ENCODE results near the gene SYNRG.
"Not testable (repeated sequence)": the region's sequence is repeated elsewhere in the genome, so short reads cannot be mapped to it uniquely, and the experiment has no call there.

The SYNRG gene

DNA sequence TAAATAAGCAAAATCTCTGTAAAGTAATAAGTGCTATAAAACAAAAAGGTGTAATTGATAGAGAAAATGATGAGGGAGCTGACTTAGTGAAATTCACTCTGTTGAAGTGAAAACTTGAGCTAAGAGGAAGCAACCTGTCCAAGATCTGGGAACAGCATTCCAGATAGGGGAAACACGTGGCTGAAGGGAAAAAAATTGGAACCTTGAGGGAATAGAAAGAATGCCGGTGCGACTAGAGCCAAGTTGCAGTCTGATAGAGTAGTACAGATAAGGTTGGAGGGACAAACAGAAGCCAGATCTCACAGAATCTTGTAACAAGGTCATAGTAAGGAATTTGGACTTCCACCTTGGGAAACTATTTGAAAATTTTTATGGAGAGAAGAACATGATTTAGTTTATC lies 34.7 kb upstream of the SYNRG start:
- TF ChIP-seq, protein P1, sequence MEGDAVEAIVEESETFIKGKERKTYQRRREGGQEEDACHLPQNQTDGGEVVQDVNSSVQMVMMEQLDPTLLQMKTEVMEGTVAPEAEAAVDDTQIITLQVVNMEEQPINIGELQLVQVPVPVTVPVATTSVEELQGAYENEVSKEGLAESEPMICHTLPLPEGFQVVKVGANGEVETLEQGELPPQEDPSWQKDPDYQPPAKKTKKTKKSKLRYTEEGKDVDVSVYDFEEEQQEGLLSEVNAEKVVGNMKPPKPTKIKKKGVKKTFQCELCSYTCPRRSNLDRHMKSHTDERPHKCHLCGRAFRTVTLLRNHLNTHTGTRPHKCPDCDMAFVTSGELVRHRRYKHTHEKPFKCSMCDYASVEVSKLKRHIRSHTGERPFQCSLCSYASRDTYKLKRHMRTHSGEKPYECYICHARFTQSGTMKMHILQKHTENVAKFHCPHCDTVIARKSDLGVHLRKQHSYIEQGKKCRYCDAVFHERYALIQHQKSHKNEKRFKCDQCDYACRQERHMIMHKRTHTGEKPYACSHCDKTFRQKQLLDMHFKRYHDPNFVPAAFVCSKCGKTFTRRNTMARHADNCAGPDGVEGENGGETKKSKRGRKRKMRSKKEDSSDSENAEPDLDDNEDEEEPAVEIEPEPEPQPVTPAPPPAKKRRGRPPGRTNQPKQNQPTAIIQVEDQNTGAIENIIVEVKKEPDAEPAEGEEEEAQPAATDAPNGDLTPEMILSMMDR (IDR thresholded peaks at IDR 0.05; ENCODE audit: low read depth, low read length), result no peak
- DNase-seq (ENCODE audit: low read depth, low spot score), result no peak
- in situ Hi-C loops (cut with HindIII; ENCODE audit: low sequenced_read_pairs), result no loop called here
- peak overlapping the region; percentile 97 for H3K4me3 ChIP-seq (ENCODE audit: low read depth, low read length)

DNA sequence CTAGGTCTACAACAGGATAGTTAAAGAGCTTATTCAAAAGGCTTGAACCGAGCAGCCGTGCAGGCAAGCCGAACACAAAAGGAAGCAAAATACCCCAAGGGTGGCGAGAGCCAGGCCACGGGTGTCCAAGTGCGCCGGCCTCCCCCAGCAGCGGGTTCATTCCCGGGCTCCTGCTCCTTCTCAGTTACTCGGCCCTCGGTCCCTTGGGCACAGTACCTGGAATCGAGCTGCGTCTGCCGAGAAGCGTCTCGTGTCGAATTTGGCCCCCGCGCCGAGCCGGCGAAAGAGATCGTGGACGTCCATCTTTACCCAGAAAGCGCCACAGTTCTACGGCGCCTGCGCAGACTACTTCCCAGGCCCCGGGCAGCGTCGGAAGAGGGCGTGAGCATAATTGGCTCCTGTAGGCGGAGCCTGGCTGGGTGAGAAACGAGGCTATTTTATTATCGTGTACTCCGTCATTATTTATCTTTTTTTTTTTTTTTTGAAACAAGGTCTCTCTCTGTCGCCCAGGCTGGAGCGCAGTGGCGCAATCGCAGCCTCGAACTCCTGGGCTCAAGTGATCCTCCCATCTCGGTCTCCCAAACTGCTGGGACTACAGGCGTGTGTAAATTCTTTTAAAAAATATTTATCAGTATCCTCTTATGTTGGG lies 34.0 kb upstream of the SYNRG start, which contains the start of gene DDX52:
Gene DDX52 (minus strand): TSS at position 329 of the 649 bp plus-strand sequence. CDS start 26 bp downstream, at position 303.
- DNase-seq (ENCODE audit: low read depth, low spot score), result peak; percentile 91
- peak within 1 kb of the TSS; percentile 97 for H3K4me3 ChIP-seq (ENCODE audit: low read depth, low read length)
- in situ Hi-C loops (cut with HindIII; ENCODE audit: low sequenced_read_pairs), result no loop called here
- TF ChIP-seq, protein P1 (IDR thresholded peaks at IDR 0.05; ENCODE audit: low read depth, low read length), result no peak

- in situ Hi-C loops (cut with HindIII; ENCODE audit: low sequenced_read_pairs), result no loop called here
- DNase-seq (ENCODE audit: low read depth, low spot score), result peak; percentile 50
- TF ChIP-seq, protein P1 (IDR thresholded peaks at IDR 0.05; ENCODE audit: low read depth, low read length), result no peak
- H3K4me3 ChIP-seq (ENCODE audit: low read depth, low read length), result peak overlapping the region; percentile 97
Observed at GRCh38 chr17:37642681-37643080, 33.5 kb upstream of the SYNRG start.

DNA sequence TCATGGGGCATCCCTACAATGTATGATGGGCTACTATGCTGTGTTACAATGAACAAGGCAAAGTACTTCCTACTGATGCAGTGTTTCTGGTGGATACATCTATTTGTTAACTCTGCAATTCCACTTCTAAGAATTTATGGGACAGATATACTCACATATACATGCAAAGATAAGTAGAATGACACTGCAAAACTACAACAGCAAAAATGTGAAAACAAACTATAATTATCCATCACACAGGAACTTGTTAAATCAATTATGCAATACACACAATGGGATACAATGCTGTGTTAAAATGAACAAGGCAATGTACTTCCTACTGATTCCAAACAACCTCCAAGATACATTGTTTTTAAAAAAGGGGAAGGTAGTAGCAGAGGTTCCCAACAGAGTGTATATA lies 30.8 kb upstream of the SYNRG start:
- DNase-seq (ENCODE audit: low read depth, low spot score), result no peak
- TF ChIP-seq, protein P1 (IDR thresholded peaks at IDR 0.05; ENCODE audit: low read depth, low read length), result no peak
- H3K4me3 ChIP-seq (ENCODE audit: low read depth, low read length), result no peak overlapping the region
- in situ Hi-C loops (cut with HindIII; ENCODE audit: low sequenced_read_pairs), result no loop called here

DNA sequence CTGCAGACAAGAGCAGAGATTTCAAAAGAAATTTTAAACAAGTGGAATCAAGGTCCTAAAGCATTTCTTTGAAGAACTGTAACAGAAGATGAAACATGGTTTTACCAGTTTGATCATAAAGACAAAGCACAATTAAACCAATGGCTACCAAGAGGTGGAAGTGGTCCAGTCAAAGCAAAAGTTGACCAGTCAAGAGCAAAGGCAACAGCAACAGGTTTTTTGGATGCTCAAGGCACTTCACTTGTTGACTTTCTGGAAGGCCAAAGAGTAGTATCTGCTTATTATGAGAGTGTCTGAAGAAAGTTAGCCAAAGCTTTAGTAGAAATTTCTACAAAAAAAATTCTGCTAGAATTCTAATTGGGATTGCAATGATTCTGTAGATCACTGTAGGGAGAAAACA lies 28.7 kb upstream of the SYNRG start:
- no peak overlapping the region for H3K4me3 ChIP-seq (ENCODE audit: low read depth, low read length)
- TF ChIP-seq, protein P1 (IDR thresholded peaks at IDR 0.05; ENCODE audit: low read depth, low read length), result no peak
- DNase-seq (ENCODE audit: low read depth, low spot score), result no peak
- in situ Hi-C loops (cut with HindIII; ENCODE audit: low sequenced_read_pairs), result no loop called here

DNA sequence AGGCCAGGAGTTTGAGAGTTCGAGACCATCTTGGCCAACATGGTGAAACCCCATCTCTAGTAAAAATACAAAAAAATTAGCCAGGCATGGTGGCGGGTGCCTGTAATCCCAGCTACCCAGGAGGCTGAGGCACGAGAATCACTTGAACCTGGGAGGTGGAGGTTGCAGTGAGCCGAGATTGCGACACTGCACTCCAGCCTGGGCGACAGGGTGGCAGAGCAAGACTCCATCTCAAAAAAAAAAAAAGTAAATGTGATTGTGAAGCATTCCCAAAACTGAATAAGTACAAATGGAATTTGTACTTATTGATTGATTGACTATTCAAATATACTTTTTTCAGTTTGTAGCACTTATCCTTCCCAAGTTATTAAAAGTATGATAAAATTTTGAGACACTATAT lies 7.2 kb upstream of the SYNRG start:
- in situ Hi-C loops (cut with HindIII; ENCODE audit: low sequenced_read_pairs); H3K4me3 ChIP-seq (ENCODE audit: low read depth, low read length); DNase-seq (ENCODE audit: low read depth, low spot score): not testable (repeated sequence)

GRCh38 chr17:37614823-37615222 lies 5.6 kb upstream of the SYNRG start:
- no peak overlapping the region for H3K4me3 ChIP-seq (ENCODE audit: low read depth, low read length)
- no peak for DNase-seq (ENCODE audit: low read depth, low spot score)
- in situ Hi-C loops (cut with HindIII; ENCODE audit: low sequenced_read_pairs), result no loop called here
- TF ChIP-seq, protein P1 (IDR thresholded peaks at IDR 0.05; ENCODE audit: low read depth, low read length), result no peak
